GM21619 (cell line): ENCODE measurements around the gene ZDHHC21.
"Not testable (repeated sequence)": the region's sequence is repeated elsewhere in the genome, so short reads cannot be mapped to it uniquely, and the experiment has no call there.

Experiments
- ATAC-seq: cut with Tn5 transposase; IDR thresholded peaks from one replicate; pipeline ENCODE4 v1.9.1; 2021; ENCODE audit not compliant: unreplicated experiment

The ZDHHC21 gene

GRCh38 chr9:14686168-14686567, 7.1 kb downstream of the ZDHHC21 start:
- ATAC-seq: no peak

DNA sequence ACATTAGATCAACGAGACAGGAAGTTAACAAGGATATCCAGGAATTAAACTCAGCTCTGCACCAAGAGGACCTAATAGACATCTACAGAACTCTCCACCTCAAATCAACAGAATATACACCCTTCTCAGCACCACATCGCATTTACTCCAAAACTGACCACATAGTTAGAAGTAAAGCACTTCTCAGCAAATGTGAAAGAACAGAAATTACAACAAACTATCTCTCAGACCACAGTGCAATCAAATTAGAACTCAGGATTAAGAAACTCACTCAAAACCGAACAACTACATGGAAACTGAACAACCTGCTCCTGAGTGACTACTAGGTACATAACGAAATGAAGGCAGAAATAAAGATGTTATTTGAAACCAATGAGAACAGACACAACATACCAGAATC, 10.6 kb downstream of the ZDHHC21 start:
- not testable (repeated sequence) for ATAC-seq

- ATAC-seq: no peak
Measured at GRCh38 chr9:14678776-14679175, 14.5 kb downstream of the ZDHHC21 start.

DNA sequence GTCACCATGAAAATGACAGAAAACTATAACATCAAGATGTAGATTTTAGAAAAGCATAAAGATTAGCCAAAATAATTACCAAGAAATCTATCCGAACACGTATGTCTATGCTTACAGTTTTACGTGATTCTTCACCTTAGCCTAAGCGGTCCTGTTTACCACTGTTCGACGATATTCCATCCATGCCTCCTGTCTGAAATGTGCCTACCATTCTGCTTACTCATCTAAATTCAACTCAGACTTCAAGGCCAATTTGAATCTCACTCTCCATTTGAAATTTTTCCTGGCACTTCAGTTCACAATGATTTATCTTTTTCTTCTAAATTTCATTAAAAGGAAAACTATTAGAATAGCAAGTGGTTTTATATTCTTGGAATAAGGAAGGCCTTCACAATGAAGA, 15.4 kb downstream of the ZDHHC21 start:
- ATAC-seq: no peak

DNA sequence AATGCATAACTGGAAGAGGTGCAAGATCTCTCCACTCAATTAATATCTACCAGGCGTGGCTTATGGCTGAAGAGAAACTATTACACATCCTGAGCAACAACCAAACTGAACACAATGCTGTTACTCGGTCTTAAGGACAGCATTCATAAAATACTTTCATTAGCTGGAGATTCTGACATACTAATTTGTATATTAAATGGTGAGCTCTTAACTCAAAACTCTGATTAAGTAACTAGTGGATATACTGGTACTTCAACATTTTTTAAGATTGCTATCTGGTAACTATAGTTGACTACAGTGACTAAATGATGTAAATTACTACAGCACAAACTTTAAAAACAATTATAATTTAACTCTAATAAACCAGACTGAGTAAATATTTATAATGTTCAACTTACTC, 15.8 kb downstream of the ZDHHC21 start:
- ATAC-seq: no peak

DNA sequence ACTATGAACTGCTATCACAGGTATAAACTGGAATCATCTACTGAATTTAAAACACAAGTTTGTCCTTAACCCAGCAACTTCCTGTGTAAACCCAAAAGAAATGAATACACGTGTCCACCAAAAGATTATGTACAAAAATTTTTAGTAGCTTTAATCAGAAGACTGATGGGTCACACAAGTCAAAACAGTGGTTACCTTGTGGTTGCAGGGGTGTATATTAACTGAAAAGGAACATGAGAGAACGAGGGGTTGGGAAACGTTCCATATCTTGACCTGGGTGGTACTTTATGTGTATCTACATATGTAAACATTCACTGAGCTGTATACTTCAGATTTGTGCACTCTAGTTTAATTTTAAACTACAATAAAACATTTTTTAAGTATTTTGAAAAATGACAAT, 18.6 kb downstream of the ZDHHC21 start:
- ATAC-seq: no peak

- no peak for ATAC-seq
Measured at GRCh38 chr9:14671377-14671776, 21.9 kb downstream of the ZDHHC21 start.

GRCh38 chr9:14670718-14671117, 22.5 kb downstream of the ZDHHC21 start:
- no peak for ATAC-seq

GRCh38 chr9:14664022-14664421, 29.2 kb downstream of the ZDHHC21 start:
- not testable (repeated sequence) for ATAC-seq

DNA sequence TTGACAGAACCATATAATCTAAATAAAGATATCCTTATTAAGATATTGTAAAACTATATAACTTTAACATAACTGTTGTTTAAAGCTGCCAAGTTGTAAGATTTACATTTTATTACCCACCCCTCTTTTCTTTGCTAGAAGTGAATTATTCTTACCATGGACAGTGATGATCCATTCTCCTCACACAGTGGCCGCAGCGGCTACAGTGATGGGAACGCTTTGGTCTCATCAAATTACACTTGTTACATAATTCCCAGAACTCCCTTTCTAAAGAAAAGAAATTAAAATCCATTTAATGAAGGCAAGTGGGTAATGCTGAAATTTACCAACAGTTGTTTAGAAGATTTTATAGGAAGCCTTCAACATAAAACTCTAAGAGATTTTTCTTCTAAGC, 31.2 kb downstream of the ZDHHC21 start:
- ATAC-seq: no peak

DNA sequence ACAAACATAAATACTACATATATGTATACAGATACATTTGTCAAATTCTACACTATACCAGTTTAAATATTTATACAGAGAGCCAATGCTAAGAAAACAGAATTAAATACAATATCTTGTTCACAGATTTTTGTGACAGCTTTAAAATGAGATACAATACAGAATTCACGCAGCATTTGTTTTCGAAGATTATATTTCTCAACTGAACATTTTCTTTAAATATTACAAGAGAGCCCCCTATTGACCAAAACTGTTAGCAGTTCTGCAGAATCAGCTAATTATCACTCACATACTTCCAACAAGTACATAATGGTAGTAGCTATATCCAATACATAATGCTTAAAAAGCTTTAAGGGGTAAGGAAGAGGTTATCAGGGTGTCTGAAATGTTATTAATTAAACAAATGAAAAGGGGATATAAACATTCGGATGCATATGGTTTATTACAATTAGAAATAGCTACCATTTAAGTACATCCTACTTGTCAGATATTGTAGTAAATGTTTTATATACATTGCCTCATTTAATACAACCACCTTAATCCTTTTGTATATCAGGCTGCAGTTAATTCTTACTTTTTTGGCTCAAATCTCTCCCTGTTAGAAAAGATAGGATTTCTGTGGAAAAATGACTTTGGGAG, 31.7 kb downstream of the ZDHHC21 start:
- ATAC-seq: no peak

- ATAC-seq: no peak
Measured at GRCh38 chr9:14660721-14661120, 32.5 kb downstream of the ZDHHC21 start.

DNA sequence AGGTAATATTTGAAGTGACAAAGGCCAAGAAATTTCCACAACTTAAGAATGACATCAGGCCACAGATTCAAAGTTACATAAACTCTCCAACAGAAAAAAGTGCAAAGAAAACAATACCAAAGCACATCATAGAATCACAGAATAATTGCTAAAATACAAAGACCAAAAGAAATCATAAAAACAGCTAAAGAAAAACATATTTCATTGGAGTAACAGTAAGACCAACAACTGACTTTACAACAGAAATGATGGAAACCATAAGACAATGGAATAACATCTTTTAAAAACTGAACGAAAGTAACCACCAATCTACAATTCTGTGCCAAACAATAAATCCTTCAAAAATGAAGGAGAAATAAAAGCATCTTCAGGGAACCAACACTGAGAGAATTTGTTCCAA, 38.3 kb downstream of the ZDHHC21 start:
- no peak for ATAC-seq

- ATAC-seq: no peak
Measured at GRCh38 chr9:14653511-14653910, 39.7 kb downstream of the ZDHHC21 start.

DNA sequence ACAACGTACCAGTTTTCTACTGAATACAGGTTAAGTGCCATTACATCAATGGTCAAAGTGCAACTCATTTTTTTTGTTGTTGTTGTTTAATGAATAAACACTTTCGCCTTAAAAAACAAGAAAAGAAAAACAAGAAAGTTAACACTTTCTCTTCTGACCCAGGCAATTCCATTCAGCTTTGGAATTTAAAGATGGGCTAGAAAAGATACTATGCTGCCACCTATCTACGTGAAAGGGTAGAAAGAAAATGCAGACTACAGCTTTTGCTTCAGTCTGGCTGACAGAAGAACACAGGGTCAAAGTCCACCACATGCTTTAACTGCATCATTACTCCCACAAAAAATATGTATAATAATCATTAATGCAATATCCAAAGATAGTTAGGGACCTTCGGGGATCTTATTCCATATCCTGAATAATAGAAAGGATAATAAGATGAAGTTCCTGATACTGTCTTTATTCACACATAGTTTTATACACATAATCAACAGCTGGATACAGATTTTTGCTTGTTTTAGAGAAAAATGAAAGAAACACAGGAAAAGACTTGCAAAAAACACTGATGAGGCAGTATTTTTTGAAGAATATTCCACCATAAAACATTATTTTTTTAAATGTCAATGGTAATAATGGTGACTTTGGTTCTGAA, 40.4 kb downstream of the ZDHHC21 start:
- no peak for ATAC-seq

- no peak for ATAC-seq
Measured at GRCh38 chr9:14650596-14650995, 42.6 kb downstream of the ZDHHC21 start.

DNA sequence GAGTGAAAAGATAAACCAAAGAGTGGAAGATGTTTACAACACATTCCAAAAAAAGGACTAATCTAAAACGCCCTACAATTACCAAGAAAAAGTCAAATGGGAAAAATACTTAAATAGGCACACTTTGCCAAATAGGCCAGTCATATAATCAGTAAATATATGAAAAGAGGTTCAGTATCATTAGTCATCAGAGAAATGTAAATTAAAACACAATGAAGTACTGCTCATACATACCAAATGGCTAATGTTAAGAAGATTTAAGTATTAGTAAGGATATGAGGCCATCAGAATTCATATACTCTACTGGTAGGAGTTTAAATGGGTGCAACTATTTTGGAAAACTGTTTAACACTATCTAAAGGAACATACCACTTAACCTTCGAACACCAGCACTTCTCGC, 47.6 kb downstream of the ZDHHC21 start:
- no peak for ATAC-seq

- ATAC-seq: no peak
Measured at GRCh38 chr9:14640967-14641366, 52.3 kb downstream of the ZDHHC21 start.

GRCh38 chr9:14640294-14640693, 52.9 kb downstream of the ZDHHC21 start:
- no peak for ATAC-seq

GRCh38 chr9:14633906-14634565, 59.2 kb downstream of the ZDHHC21 start:
- no peak for ATAC-seq

GRCh38 chr9:14633148-14633547, 60.1 kb downstream of the ZDHHC21 start:
- ATAC-seq: no peak

DNA sequence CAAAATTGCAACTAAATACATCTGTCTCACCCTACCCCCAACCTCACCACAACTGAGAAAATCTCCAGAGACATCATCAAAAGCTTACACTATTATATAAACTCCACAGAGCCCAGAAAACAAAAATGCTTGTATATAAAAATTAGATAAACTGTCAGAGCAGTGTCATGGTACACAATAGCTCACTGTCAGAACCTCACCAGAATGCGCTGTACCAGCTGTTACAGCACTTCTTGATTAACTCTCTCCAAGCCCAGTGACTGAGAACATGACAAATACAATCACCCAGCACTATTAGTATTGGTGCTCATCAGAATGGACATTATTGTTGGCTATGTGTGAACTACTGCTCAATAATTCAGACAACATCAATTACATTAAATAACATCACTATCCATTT, 65.7 kb downstream of the ZDHHC21 start:
- ATAC-seq: no peak
